ENCODE data around the gene MAST3.

DNA sequence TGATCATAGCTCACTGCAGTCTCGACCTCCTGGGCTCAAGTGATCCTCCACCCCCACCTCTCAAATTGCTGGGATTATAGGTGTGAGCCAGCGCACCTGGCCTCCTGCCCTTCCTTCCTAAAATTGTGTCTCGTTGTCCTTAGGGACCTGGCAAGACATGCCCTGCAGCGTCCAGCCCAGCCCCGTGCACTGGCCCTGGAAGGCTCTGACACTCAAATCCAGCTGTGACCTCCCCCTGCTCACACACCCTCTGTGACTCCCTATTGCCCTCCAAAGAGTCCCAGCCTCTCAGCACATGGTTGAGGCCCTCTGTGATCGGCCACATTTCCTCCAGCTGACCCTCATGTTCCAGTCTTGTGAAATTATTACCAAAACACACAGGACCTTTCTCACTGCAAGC is 100.4 kb downstream of the MAST3 start:
- TF ChIP-seq, protein P1, sequence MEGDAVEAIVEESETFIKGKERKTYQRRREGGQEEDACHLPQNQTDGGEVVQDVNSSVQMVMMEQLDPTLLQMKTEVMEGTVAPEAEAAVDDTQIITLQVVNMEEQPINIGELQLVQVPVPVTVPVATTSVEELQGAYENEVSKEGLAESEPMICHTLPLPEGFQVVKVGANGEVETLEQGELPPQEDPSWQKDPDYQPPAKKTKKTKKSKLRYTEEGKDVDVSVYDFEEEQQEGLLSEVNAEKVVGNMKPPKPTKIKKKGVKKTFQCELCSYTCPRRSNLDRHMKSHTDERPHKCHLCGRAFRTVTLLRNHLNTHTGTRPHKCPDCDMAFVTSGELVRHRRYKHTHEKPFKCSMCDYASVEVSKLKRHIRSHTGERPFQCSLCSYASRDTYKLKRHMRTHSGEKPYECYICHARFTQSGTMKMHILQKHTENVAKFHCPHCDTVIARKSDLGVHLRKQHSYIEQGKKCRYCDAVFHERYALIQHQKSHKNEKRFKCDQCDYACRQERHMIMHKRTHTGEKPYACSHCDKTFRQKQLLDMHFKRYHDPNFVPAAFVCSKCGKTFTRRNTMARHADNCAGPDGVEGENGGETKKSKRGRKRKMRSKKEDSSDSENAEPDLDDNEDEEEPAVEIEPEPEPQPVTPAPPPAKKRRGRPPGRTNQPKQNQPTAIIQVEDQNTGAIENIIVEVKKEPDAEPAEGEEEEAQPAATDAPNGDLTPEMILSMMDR (conservative IDR thresholded peaks at IDR 0.05; ENCODE audit: low read length), result no peak
- TF ChIP-seq EZH2phosphoT487 (IDR thresholded peaks at IDR 0.05; ENCODE audit: borderline replicate concordance), result no peak
